ENCODE results near the gene FAM240A. TPM values are rescaled to one million over a fixed set of nuclear protein-coding genes. Genes with fewer than 3 reads are reported as not detected.

The FAM240A gene
- total RNA-seq, 1 donor from 2014 or later = not detected

GRCh38 chr3:46673151-46674030, 61.1 kb downstream of the FAM240A start:
- DNase-seq (ENCODE audit: low read depth) = no peak

GRCh38 chr3:46674031-46674845, 61.9 kb downstream of the FAM240A start:
- no peak for DNase-seq (ENCODE audit: low read depth)

GRCh38 chr3:46675426-46675825, 63.1 kb downstream of the FAM240A start:
- DNase-seq (ENCODE audit: low read depth) = peak; percentile 67

Other genes with a start within 250 kb of the FAM240A start
- not detected in 2 replicates for gene CCR5, start 241.6 kb upstream of the FAM240A start, total RNA-seq
- gene CCRL2, start 205.3 kb upstream of the FAM240A start, total RNA-seq = 0.78 and 2.1 TPM in 2 replicates
- gene LTF, start 147.6 kb upstream of the FAM240A start, total RNA-seq = 2.2 and 5.6 TPM in 2 replicates
- gene RTP3, start 114.5 kb upstream of the FAM240A start, total RNA-seq = not detected in 2 replicates
- gene LRRC2, start 46.2 kb upstream of the FAM240A start, total RNA-seq = 7.0 and 8.2 TPM in 2 replicates
- 15.0 and 19.6 TPM in 2 replicates for gene ALS2CL, start 81.2 kb downstream of the FAM240A start, total RNA-seq
- gene TMIE, start 88.9 kb downstream of the FAM240A start, total RNA-seq = 0.42 and 0.43 TPM in 2 replicates
- 0.45 and 0.68 TPM in 2 replicates for gene PRSS50, start 105.3 kb downstream of the FAM240A start, total RNA-seq